ENCODE data around the gene NUCKS1. TPM values are rescaled to one million over a fixed set of nuclear protein-coding genes. Genes with fewer than 3 reads are reported as not detected.

Gene NUCKS1
- total and polyA plus RNA-seq, 10 donors, result 26.9 to 142 (median 96.7) TPM

DNA sequence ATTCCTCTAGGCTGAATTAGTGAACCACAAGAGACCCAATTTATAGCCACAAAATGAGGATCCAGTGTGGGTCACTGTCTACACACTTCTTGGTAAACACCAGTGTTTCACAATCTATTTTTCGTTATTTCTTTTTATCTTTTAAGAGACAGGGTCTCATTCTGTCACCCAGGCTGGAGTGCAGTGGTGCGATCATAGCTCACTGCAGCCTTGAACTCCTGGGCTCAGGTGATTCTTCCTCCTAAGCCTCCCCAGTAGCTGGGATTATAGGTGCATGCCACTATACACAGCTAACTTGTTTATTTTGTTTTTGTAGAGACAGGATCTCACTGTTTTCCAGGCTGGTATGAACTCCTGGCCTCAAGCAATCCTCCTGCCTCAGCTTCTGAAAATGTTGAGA, 40.3 kb downstream of the NUCKS1 start:
- H3K9me3 ChIP-seq, result no peaks in the 10 kb centered on the region
- 50 to 81% (median 75%) methylated on average over 2 of the region's 2 CpGs for WGBS, 5 donors

DNA sequence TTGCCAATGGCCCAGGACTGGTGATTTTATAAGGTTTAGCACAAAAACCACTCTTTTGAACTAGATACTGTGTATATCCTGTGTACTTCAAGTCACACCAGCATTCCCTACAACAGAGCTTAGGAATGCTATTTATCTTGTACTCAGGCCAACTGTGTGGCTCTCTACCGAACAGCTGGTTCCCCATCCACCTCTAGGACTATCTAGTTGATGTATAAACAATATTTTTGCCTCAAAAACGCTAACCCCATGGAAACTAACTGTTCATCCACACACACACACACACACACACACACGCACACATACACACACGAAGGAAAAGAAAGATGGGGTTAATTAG, 41.0 kb downstream of the NUCKS1 start:
- TF ChIP-seq, protein P1, sequence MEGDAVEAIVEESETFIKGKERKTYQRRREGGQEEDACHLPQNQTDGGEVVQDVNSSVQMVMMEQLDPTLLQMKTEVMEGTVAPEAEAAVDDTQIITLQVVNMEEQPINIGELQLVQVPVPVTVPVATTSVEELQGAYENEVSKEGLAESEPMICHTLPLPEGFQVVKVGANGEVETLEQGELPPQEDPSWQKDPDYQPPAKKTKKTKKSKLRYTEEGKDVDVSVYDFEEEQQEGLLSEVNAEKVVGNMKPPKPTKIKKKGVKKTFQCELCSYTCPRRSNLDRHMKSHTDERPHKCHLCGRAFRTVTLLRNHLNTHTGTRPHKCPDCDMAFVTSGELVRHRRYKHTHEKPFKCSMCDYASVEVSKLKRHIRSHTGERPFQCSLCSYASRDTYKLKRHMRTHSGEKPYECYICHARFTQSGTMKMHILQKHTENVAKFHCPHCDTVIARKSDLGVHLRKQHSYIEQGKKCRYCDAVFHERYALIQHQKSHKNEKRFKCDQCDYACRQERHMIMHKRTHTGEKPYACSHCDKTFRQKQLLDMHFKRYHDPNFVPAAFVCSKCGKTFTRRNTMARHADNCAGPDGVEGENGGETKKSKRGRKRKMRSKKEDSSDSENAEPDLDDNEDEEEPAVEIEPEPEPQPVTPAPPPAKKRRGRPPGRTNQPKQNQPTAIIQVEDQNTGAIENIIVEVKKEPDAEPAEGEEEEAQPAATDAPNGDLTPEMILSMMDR (IDR thresholded peaks at IDR 0.05 in 8 of 11, conservative IDR thresholded peaks at IDR 0.05 in 3 of 11), result no peak
- TF ChIP-seq POLR2AphosphoS5 (IDR thresholded peaks at IDR 0.05), result peak in 1 of 3 donors; percentile 8
- TF ChIP-seq POLR2A (IDR thresholded peaks at IDR 0.05), result no peak
- no peak for DNase-seq
- WGBS, 5 donors, result 65 to 74% (median 72%) methylated on average over 4 of the region's 4 CpGs
- Histone ChIP-seq H3K36me3 (peaks cover 0 to 30% (median 0%) of the 10 kb centered on the region in 6 donors), H3K4me1 (peaks cover 13 to 80% (median 45%) of the 10 kb centered on the region in 6 donors), H3K9me3 (no peaks in the 10 kb centered on the region), H3K27me3 (replicated peaks in 1 of 7) (no peaks in the 10 kb centered on the region), H3K27ac (no peak overlapping the region), H3K4me3 (no peak overlapping the region)
- intact Hi-C loops (cut with DNase I; ENCODE audit: low total_unique reads), result no loop called here

More for the DNA sequence above, 40.3 kb downstream of the NUCKS1 start:
- Histone ChIP-seq H3K27ac (no peak overlapping the region), H3K4me1 (peaks cover 13 to 80% (median 39%) of the 10 kb centered on the region in 6 donors), H3K4me3 (no peak overlapping the region), H3K36me3 (peaks cover 0 to 25% (median 0%) of the 10 kb centered on the region in 6 donors), H3K27me3 (replicated peaks in 1 of 7) (no peaks in the 10 kb centered on the region)
- TF ChIP-seq, protein P1 (IDR thresholded peaks at IDR 0.05 in 8 of 11, conservative IDR thresholded peaks at IDR 0.05 in 3 of 11), result no peak
- TF ChIP-seq POLR2AphosphoS5 (IDR thresholded peaks at IDR 0.05) (no peak), POLR2A (IDR thresholded peaks at IDR 0.05) (no peak)
- intact Hi-C loops (cut with DNase I; ENCODE audit: low total_unique reads), result loop anchor here (2.0 to 5.0 kb wide), 2 partner anchors 51 to 117 kb away; no protein-coding TSS in a partner anchor
- peak; percentile 12 for DNase-seq

DNA sequence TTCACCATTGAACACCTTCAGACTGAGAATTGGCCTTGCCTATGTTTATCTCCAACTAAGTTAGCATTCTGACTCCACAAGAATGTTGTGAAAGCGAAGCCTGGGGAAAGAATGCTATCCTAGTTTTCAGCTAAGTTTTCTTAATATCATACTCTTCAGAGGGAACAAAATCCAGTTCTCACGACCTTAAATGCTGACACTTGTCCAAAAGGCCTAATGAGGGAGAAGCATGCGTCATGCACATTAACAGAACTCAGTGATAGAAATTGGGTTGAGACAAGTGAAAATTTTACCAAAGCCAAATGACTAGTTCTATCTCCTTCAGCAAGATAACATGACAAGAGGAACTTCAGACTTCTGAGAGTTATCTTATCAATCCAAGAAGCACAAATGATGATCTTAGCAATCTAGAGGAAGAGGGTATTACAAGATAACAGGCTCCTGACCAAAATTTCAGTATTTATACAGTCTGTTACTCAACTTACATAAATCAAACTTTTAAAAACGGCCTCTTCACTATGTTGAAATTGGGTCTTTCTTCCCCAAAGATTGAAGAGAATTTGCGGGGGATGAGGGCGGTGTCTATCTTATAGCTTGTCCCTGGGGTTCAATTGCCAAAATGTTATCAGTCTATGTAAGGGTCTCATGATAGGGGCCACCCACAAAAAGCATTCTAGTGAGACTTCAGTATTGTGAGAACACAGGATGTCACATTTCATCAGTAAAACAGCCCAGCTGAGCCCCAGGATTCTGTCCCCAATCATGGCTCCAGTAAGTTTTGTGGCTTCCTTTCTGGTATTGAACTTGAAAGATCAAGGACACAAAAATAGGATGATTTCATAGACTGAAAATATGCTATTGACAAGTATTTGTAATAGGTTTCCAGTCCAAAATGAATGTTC, 43.1 kb downstream of the NUCKS1 start:
- no peak overlapping the region for H3K4me3 ChIP-seq
- intact Hi-C loops (cut with DNase I; ENCODE audit: low total_unique reads), result no loop called here
- peaks cover 13 to 93% (median 44%) of the 10 kb centered on the region in 6 donors for H3K4me1 ChIP-seq
- DNase-seq, result no peak
- TF ChIP-seq, protein P1 (IDR thresholded peaks at IDR 0.05 in 8 of 11, conservative IDR thresholded peaks at IDR 0.05 in 3 of 11), result no peak
- TF ChIP-seq POLR2AphosphoS5 (IDR thresholded peaks at IDR 0.05) (no peak), POLR2A (IDR thresholded peaks at IDR 0.05) (no peak)
- peak overlapping the region in 6 of 8 donors; percentile 29 to 65 (median 50) for H3K27ac ChIP-seq
- WGBS, 5 donors, result 50 to 72% (median 62%) methylated on average over 6 of the region's 6 CpGs
- no peaks in the 10 kb centered on the region for H3K27me3 ChIP-seq (replicated peaks in 1 of 7)
- H3K36me3 ChIP-seq, result peaks cover 0 to 45% (median 0%) of the 10 kb centered on the region in 6 donors
- no peaks in the 10 kb centered on the region for H3K9me3 ChIP-seq

DNA sequence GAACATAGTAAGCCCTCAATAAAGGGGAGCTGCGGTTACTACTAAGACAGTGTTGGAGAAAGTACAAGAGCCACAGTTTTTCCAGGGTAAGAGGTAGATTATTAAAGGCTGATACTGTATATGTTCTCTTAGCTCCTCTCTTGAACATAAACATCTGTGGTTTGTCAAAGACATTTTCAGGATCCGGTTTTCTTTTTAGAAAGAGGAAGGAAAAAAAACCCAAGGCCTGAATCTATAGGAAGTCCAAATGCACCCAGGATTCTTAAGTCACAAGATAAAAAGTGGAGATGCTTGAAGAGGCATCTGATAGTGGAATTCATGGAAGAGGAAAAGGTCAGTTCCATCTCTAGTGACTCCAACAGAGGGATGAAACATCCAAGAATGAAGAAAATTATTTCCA, 45.1 kb downstream of the NUCKS1 start:
- 15 to 43% (median 28%) methylated on average over 2 of the region's 2 CpGs for WGBS, 5 donors
- H3K9me3 ChIP-seq, result no peaks in the 10 kb centered on the region
- peaks cover 19 to 87% (median 44%) of the 10 kb centered on the region in 6 donors for H3K4me1 ChIP-seq
- peaks cover 0 to 41% (median 0%) of the 10 kb centered on the region in 6 donors for H3K36me3 ChIP-seq
- TF ChIP-seq, protein P1 (IDR thresholded peaks at IDR 0.05 in 8 of 11, conservative IDR thresholded peaks at IDR 0.05 in 3 of 11), result no peak
- no peak for TF ChIP-seq POLR2AphosphoS5 (IDR thresholded peaks at IDR 0.05)
- H3K27me3 ChIP-seq (replicated peaks in 1 of 7), result no peaks in the 10 kb centered on the region
- intact Hi-C loops (cut with DNase I; ENCODE audit: low total_unique reads), result no loop called here
- no peak for DNase-seq
- peak overlapping the region in 6 of 8 donors; percentile 15 to 65 (median 42) for H3K27ac ChIP-seq
- H3K4me3 ChIP-seq, result no peak overlapping the region

Data from spleen (tissue), 11 donors.